PFSK-1 (cell line): ENCODE measurements around the gene LIN28B.

Experiments
- FOXP2 ChIP-seq: optimal IDR thresholded peaks from 2 replicates; pipeline ENCODE3; 2011; ENCODE audit warnings: borderline replicate concordance, control low read depth, inconsistent platforms; ENCODE audit not compliant: insufficient read depth; ENCODE audit errors: extremely low read length, extremely low read depth
- POLR2AphosphoS5 ChIP-seq: IDR thresholded peaks from 2 replicates; pipeline ENCODE4 v1.6.1; 2012; ENCODE audit warnings: low read depth, mild to moderate bottlenecking, control low read depth, low read length, moderate library complexity
- SIN3A ChIP-seq: IDR thresholded peaks from 2 replicates; pipeline ENCODE4 v1.6.1; 2012; ENCODE audit warnings: mild to moderate bottlenecking, low read length, moderate library complexity, borderline replicate concordance; ENCODE audit not compliant: insufficient read depth
- TAF1 ChIP-seq: IDR thresholded peaks from 2 replicates; pipeline ENCODE4 v1.6.1; 2012; ENCODE audit warnings: low read length, control low read depth, borderline replicate concordance; ENCODE audit not compliant: insufficient read depth
- TF ChIP-seq, protein P1 (sequence below), 2 experiments: IDR thresholded peaks; 2 replicates each; pipeline versions ENCODE4 v1.6.1 to v1.8.0; 2011 to 2012; ENCODE audit warnings: low read depth in 2 of 2, low read length in 2 of 2, control low read depth in 1 of 2, inconsistent platforms in 1 of 2, mild to moderate bottlenecking in 1 of 2, moderate library complexity in 1 of 2; ENCODE audit not compliant: insufficient read depth in 1 of 2

The LIN28B gene

DNA sequence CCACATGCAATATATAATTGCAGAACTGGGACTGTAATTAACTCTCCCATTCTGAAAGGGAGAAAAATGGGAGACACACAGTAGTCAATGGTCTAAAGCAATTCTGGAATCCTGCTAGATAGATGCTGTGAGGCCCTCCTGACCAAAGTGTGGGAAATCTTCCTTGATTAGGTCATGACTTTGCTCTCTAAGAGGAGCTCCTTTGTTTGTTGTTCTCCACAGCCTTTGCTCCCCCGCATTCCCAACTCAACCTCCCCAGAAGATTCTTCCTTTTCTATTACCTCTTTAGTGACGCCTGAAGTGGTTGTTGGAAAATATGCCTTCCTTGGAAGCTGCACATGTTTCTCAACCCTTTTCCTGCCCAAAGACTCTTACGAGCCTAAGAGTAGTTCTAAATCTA lies 28.8 kb upstream of the LIN28B start:
- TF ChIP-seq FOXP2 (no peak), POLR2AphosphoS5 (no peak)
- TF ChIP-seq, protein P1, sequence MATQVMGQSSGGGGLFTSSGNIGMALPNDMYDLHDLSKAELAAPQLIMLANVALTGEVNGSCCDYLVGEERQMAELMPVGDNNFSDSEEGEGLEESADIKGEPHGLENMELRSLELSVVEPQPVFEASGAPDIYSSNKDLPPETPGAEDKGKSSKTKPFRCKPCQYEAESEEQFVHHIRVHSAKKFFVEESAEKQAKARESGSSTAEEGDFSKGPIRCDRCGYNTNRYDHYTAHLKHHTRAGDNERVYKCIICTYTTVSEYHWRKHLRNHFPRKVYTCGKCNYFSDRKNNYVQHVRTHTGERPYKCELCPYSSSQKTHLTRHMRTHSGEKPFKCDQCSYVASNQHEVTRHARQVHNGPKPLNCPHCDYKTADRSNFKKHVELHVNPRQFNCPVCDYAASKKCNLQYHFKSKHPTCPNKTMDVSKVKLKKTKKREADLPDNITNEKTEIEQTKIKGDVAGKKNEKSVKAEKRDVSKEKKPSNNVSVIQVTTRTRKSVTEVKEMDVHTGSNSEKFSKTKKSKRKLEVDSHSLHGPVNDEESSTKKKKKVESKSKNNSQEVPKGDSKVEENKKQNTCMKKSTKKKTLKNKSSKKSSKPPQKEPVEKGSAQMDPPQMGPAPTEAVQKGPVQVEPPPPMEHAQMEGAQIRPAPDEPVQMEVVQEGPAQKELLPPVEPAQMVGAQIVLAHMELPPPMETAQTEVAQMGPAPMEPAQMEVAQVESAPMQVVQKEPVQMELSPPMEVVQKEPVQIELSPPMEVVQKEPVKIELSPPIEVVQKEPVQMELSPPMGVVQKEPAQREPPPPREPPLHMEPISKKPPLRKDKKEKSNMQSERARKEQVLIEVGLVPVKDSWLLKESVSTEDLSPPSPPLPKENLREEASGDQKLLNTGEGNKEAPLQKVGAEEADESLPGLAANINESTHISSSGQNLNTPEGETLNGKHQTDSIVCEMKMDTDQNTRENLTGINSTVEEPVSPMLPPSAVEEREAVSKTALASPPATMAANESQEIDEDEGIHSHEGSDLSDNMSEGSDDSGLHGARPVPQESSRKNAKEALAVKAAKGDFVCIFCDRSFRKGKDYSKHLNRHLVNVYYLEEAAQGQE (IDR thresholded peaks at IDR 0.05; ENCODE audit: insufficient read depth in 1 of 2, low read depth in 2 of 2, low read length in 2 of 2) = no peak

DNA sequence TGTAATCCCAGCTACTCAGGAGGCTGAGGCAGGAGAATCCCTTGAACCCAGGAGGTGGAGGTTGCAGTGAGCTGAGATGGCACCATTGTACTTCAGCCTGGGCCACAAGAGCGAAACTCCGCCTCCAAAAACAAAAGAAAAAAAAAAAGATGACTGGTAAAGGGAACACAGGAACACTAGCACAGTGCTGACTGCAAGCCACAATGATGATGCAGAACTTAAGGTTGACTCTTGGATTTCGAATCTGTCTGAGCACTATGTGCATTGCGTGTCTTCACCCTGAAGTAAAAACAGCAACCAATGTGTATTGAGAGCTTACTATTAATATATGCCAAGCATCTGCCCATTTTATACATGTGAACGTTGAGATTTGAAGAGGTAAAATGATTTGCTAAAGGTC lies 27.6 kb upstream of the LIN28B start:
- TF ChIP-seq FOXP2 (no peak), TAF1 (no peak), POLR2AphosphoS5 (no peak)

DNA sequence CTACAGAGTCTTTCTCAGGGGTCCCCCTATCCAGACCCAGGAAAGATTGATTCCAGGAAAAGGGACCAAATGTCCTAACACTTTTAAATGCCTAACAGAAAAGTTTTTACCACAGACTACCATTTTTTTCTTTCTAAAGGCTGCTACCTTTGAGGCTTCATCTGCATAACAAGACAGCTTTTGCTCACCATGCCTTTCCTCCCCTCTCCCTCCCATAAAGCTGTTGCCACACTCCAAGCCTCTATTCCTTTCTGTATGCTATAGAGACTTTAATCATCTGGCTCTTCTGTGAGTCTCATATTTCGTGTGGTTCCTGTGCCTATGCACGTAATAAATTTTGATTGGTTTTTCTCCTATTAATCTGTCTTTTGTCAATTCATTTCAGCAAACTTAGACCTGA lies 26.0 kb upstream of the LIN28B start:
- TF ChIP-seq TAF1 (no peak), FOXP2 (no peak), SIN3A (no peak), POLR2AphosphoS5 (no peak)
- TF ChIP-seq, protein P1 (IDR thresholded peaks at IDR 0.05; ENCODE audit: insufficient read depth in 1 of 2, low read depth in 2 of 2, low read length in 2 of 2) = no peak

DNA sequence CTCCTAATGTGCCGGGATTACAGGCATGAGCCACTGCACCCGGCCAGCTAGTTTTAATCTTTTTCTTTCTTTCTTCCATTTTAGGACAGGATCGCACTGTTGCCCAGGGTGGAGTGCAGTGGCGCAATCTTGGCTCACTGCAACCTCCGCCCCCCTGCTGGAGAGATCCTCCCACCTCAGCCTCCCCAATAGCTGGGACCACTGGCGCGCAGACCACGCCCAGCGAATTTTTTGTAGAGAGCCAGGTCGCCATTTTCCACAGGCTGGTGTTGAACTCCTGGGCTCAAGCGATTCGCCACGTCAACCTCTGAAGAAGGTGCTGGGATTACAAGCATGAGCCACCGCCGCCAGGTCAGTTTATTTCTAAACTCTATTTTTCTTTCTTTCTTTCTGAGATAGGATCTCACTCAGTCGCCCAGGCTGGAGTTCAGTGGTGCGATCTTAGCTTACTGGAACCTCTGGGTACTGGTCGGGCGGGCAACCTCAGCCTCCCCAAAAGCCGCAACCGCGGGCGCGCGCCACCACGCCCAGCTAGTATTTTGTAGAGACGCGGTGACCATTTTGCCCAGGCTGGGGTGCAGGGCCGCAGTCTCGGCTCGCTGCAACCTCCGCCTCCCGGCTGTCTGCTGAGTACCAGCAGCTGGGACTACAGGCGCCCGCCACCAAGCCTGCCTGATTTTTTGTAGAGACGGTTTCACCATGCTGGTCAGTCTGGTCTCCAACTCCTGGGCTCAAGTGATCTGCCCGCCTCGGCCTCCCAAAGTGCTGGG lies 20.0 kb upstream of the LIN28B start:
- TF ChIP-seq, protein P1 (IDR thresholded peaks at IDR 0.05; ENCODE audit: insufficient read depth in 1 of 2, low read depth in 2 of 2, low read length in 2 of 2) = no peak
- TF ChIP-seq SIN3A (no peak), TAF1 (no peak), FOXP2 (no peak), POLR2AphosphoS5 (no peak)

DNA sequence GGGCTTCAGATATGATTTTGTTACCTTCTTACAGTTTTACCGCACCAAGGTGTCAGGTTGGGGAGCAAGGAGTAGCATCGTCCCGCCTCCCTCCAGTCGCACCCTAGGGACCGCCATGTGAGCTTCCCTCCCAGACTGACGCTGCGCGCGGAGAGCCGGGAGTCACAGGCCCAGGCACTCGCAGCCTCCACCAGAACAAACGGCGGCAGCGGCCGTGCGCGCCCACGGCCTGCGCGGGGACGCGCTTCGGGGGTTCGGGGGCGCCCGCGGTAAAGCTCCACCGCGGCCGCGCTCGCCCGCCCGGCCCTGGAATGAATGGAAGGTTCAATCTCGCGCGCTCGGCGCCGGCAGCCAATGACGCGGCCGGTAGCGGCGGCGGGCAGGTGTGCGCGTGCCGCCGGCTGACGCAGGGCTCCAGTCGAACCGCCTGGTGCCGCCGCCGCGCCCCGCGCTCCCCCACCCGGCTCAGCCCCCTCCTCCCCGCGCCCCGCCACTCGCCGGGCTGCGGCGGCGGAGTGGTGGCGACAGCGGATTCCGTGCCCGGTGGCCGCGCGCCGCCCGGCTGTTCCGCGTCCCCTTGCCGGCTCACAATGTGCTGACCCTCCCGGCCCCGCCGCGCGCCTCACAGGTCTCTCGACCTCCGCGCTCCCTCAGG lies 16.5 kb upstream of the LIN28B start:
- TF ChIP-seq, protein P1 (IDR thresholded peaks at IDR 0.05; ENCODE audit: insufficient read depth in 1 of 2, low read depth in 2 of 2, low read length in 2 of 2) = no peak
- TF ChIP-seq POLR2AphosphoS5 = no peak
- no peak for TF ChIP-seq SIN3A
